GM12878 (cell line): ENCODE measurements around the gene RSPH9. TPM values are rescaled to one million over a fixed set of nuclear protein-coding genes. Genes with fewer than 3 reads are reported as not detected.

Experiments
- ASH2L ChIP-seq: fragments of 300-600, 200-600 bp; sonication (generic); IDR thresholded peaks from 2 replicates; pipeline ENCODE4 v1.6.1; 2017; ENCODE audit warnings: low read depth, mild to moderate bottlenecking, borderline replicate concordance
- BMI1 ChIP-seq: fragments of 450-650 bp; IDR thresholded peaks from 2 replicates; pipeline ENCODE4 v1.6.1; 2016; ENCODE audit warnings: mild to moderate bottlenecking, moderate library complexity, borderline replicate concordance
- CHD2 ChIP-seq: IDR thresholded peaks from 2 replicates; pipeline ENCODE4 v1.6.1; 2011; ENCODE audit warnings: low read depth, low read length, improper control_type of control experiment, borderline replicate concordance
- IKZF2 ChIP-seq, 2 experiments: fragments of 450-650 bp; IDR thresholded peaks; 2 replicates each; pipeline ENCODE4 v1.6.1; 2017; ENCODE audit warnings: mild to moderate bottlenecking in 2 of 2, moderate library complexity in 2 of 2
- KDM1A ChIP-seq: fragments of 200-600 bp; sonication (generic); IDR thresholded peaks from 2 replicates; pipeline ENCODE4 v1.6.1; 2016; ENCODE audit warnings: borderline replicate concordance
- KLF5 ChIP-seq: fragments of 450-650 bp; IDR thresholded peaks from 2 replicates; pipeline ENCODE4 v1.6.1; 2014; ENCODE audit warnings: mild to moderate bottlenecking; ENCODE audit not compliant: partially characterized antibody
- MEF2A ChIP-seq: IDR thresholded peaks from 2 replicates; pipeline ENCODE4 v1.6.1; 2011; ENCODE audit warnings: low read depth, mild to moderate bottlenecking, low read length, moderate library complexity; ENCODE audit not compliant: insufficient read depth
- NBN ChIP-seq: fragments of 450-650 bp; IDR thresholded peaks from 2 replicates; pipeline ENCODE4 v1.6.1; 2016
- POLR2AphosphoS5 ChIP-seq: IDR thresholded peaks from 2 replicates; pipeline ENCODE4 v1.6.1; 2011; ENCODE audit warnings: mild to moderate bottlenecking, low read length, inconsistent platforms
- RUNX3 ChIP-seq: IDR thresholded peaks from 2 replicates; pipeline ENCODE4 v1.6.1; 2012; ENCODE audit warnings: low read length, inconsistent platforms
- STAT1 ChIP-seq: fragments of 450-650 bp; conservative IDR thresholded peaks from 2 replicates; pipeline ENCODE4 v1.6.1; 2014; ENCODE audit warnings: antibody characterized with exemption, mild to moderate bottlenecking
- ZBED1 ChIP-seq: IDR thresholded peaks from 2 replicates; pipeline ENCODE4 v1.6.1; 2016; ENCODE audit warnings: borderline replicate concordance
- ZBTB33 ChIP-seq: fragments of 450-650 bp; IDR thresholded peaks from 2 replicates; pipeline ENCODE4 v1.6.1; 2017; ENCODE audit warnings: mild to moderate bottlenecking
- ZNF217 ChIP-seq: fragments of 450-650 bp; IDR thresholded peaks from 2 replicates; pipeline ENCODE4 v1.6.1; 2017; ENCODE audit warnings: antibody characterized with exemption, mild to moderate bottlenecking
- ZNF24 ChIP-seq: fragments of 450-650 bp; IDR thresholded peaks from 2 replicates; pipeline ENCODE4 v1.6.1; 2017; ENCODE audit warnings: antibody characterized with exemption, mild to moderate bottlenecking
- ZZZ3 ChIP-seq: IDR thresholded peaks from 2 replicates; pipeline ENCODE4 v1.6.1; 2011; ENCODE audit warnings: low read depth; ENCODE audit not compliant: control insufficient read depth, insufficient read length
- polyA plus RNA-seq, 11 experiments: library from polyadenylated mRNA; depleted of rRNA in 4 of 11; unstranded in 6 of 11; stranded (reverse) in 5 of 11; fragments of >200 nt; fragmentation: Nextera tagmentation in 4 of 11; fragmentation: Illumina TruSeq in 1 of 11; extraction: Ambion mirVana in 4 of 11; extraction: Trizol in 1 of 11; gene quantifications; 1 replicate in 1 of 11; 2 replicates in 10 of 11; pipeline versions ENCODE4 v1.2.1 to v1.2.3, GENCODE V29; 2011 to 2016; ENCODE audit warnings: inconsistent platforms in 2 of 11, missing spikeins in 2 of 11, low read depth in 1 of 11
- total RNA-seq, 4 experiments: library from RNA; depleted of rRNA in 3 of 4; stranded (reverse); fragments of >200 nt in 3 of 4; fragmentation: Illumina TruSeq in 1 of 4; extraction: Trizol in 1 of 4; gene quantifications; 2 replicates each; pipeline versions ENCODE4 v1.2.1 to v1.2.3, GENCODE V29; 2013 to 2021
- TF ChIP-seq, protein P1 (sequence below): IDR thresholded peaks from 2 replicates; pipeline ENCODE4 v1.6.1; 2011; ENCODE audit warnings: borderline replicate concordance, low read depth, mild to moderate bottlenecking, moderate library complexity, mixed read lengths, low read length; ENCODE audit not compliant: insufficient read depth; ENCODE audit errors: extremely low read length
- TF ChIP-seq, protein P2 (sequence below): IDR thresholded peaks from 2 replicates; pipeline ENCODE4 v1.6.1; 2012; ENCODE audit warnings: improper control_type of control experiment, low read depth, low read length; ENCODE audit not compliant: insufficient replicate concordance
- TF ChIP-seq, protein P3 (sequence below), 3 experiments: IDR thresholded peaks in 2 of 3; conservative IDR thresholded peaks in 1 of 3; 2 replicates each; pipeline ENCODE4 v1.5.1; 2011; ENCODE audit warnings: low read depth in 3 of 3, low read length in 3 of 3, mild to moderate bottlenecking in 3 of 3, control low read depth in 2 of 3, moderate library complexity in 2 of 3, inconsistent platforms in 1 of 3, mixed read lengths in 1 of 3; ENCODE audit not compliant: control insufficient read depth in 2 of 3, insufficient read depth in 1 of 3; ENCODE audit errors: extremely low read depth in 1 of 3

The RSPH9 gene
- total and polyA plus RNA-seq, 10 of the 15 experiments (the other 5 are each of a cell fraction or from before 2014, with no cell fraction given): 0.26 to 0.63 (median 0.36) TPM; not detected in 6

GRCh38 chr6:43635387-43636307, 9.2 kb upstream of the RSPH9 start, which contains the start of gene MAD2L1BP (continued):
- TF ChIP-seq IKZF2 (IDR thresholded peaks at IDR 0.05): peak; percentile 75 to 76
- 0 out of 2 replicates have a peak, but pooled peaks have one; percentile 21 for TF ChIP-seq ZBTB33
- peak; percentile 98 for TF ChIP-seq RUNX3
- no peak for TF ChIP-seq ASH2L
- TF ChIP-seq, protein P1, sequence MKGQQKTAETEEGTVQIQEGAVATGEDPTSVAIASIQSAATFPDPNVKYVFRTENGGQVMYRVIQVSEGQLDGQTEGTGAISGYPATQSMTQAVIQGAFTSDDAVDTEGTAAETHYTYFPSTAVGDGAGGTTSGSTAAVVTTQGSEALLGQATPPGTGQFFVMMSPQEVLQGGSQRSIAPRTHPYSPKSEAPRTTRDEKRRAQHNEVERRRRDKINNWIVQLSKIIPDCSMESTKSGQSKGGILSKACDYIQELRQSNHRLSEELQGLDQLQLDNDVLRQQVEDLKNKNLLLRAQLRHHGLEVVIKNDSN: no peak
- no peak for TF ChIP-seq KLF5
- TF ChIP-seq CHD2: peak; percentile 58; the same call in 1 of the 2 replicates
- no peak for TF ChIP-seq MEF2A
- no peak for TF ChIP-seq BMI1
- peak; percentile 89; the same call in 1 of the 2 replicates for TF ChIP-seq NBN
- TF ChIP-seq, protein P2, sequence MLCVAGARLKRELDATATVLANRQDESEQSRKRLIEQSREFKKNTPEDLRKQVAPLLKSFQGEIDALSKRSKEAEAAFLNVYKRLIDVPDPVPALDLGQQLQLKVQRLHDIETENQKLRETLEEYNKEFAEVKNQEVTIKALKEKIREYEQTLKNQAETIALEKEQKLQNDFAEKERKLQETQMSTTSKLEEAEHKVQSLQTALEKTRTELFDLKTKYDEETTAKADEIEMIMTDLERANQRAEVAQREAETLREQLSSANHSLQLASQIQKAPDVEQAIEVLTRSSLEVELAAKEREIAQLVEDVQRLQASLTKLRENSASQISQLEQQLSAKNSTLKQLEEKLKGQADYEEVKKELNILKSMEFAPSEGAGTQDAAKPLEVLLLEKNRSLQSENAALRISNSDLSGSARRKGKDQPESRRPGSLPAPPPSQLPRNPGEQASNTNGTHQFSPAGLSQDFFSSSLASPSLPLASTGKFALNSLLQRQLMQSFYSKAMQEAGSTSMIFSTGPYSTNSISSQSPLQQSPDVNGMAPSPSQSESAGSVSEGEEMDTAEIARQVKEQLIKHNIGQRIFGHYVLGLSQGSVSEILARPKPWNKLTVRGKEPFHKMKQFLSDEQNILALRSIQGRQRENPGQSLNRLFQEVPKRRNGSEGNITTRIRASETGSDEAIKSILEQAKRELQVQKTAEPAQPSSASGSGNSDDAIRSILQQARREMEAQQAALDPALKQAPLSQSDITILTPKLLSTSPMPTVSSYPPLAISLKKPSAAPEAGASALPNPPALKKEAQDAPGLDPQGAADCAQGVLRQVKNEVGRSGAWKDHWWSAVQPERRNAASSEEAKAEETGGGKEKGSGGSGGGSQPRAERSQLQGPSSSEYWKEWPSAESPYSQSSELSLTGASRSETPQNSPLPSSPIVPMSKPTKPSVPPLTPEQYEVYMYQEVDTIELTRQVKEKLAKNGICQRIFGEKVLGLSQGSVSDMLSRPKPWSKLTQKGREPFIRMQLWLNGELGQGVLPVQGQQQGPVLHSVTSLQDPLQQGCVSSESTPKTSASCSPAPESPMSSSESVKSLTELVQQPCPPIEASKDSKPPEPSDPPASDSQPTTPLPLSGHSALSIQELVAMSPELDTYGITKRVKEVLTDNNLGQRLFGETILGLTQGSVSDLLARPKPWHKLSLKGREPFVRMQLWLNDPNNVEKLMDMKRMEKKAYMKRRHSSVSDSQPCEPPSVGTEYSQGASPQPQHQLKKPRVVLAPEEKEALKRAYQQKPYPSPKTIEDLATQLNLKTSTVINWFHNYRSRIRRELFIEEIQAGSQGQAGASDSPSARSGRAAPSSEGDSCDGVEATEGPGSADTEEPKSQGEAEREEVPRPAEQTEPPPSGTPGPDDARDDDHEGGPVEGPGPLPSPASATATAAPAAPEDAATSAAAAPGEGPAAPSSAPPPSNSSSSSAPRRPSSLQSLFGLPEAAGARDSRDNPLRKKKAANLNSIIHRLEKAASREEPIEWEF: no peak
- TF ChIP-seq, protein P3, sequence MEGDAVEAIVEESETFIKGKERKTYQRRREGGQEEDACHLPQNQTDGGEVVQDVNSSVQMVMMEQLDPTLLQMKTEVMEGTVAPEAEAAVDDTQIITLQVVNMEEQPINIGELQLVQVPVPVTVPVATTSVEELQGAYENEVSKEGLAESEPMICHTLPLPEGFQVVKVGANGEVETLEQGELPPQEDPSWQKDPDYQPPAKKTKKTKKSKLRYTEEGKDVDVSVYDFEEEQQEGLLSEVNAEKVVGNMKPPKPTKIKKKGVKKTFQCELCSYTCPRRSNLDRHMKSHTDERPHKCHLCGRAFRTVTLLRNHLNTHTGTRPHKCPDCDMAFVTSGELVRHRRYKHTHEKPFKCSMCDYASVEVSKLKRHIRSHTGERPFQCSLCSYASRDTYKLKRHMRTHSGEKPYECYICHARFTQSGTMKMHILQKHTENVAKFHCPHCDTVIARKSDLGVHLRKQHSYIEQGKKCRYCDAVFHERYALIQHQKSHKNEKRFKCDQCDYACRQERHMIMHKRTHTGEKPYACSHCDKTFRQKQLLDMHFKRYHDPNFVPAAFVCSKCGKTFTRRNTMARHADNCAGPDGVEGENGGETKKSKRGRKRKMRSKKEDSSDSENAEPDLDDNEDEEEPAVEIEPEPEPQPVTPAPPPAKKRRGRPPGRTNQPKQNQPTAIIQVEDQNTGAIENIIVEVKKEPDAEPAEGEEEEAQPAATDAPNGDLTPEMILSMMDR (IDR thresholded peaks at IDR 0.05 in 2 of 3, conservative IDR thresholded peaks at IDR 0.05 in 1 of 3; ENCODE audit: control insufficient read depth in 2 of 3, extremely low read depth in 1 of 3, insufficient read depth in 1 of 3, low read depth in 3 of 3, low read length in 3 of 3): no peak
- TF ChIP-seq ZNF24: no peak
- 0 out of 2 replicates have a peak, but pooled peaks have one; percentile 39 for TF ChIP-seq STAT1
- 0 out of 2 replicates have a peak, but pooled peaks have one; percentile 66 for TF ChIP-seq ZNF217
- TF ChIP-seq POLR2AphosphoS5: peak; percentile 94
- TF ChIP-seq KDM1A: no peak
- TF ChIP-seq ZBED1: no peak
- no peak for TF ChIP-seq ZZZ3
